ENCODE results near the gene TCEA2. TPM values are rescaled to one million over a fixed set of nuclear protein-coding genes. Genes with fewer than 3 reads are reported as not detected.

Gene TCEA2
- total RNA-seq, 1 donor from 2014 or later = 33.1 TPM

DNA sequence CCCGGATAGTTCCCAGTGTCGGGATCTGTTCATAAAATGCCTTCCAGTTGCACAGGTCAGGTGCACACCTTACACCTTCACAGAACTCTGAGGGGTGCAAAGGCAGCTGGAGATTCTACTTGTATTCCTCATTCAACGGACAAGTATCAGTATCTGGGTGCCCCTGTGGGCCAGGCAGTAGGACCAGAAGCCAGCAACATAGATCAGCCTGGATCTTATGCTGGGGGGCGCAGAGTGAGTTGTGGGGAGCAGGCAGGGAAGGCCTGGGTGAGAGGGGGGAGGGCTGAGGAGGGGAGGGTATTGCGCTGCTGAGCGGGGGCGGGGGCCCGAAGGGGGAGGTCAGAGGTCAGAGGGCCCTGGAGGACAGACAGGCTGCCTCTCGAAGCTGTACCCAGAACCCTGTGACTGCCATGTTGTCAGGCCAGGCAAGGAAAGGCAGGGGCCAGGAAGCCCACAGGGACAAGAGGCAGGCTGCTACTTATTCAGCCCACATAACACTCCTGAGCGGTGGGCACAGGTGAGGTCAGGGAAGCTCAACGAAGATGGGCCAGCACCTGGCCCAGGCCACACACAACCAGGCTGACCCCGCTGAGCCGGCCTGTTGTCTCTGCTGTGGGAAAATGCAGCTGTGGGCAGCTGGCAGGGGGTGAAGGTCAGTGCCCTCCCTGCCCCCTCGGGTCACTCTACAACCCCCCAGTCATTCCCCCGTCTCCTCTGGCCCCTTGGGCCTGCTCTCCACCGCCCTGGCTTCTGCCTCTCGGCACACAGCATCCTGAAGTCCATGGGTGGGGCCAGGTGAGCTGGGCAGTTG is 18.0 kb downstream of the TCEA2 start:
- H3K27me3 ChIP-seq = no peaks in the 10 kb centered on the region
- TF ChIP-seq POLR2A (IDR thresholded peaks at IDR 0.05) = no peak
- intact Hi-C loops (cut with DNase I) = no loop called here
- DNase-seq (ENCODE audit: extremely low spot score in 2 of 2) = no peak
- H3K4me3 ChIP-seq = peak overlapping the region; percentile 65 to 87
- peak overlapping the region; percentile 78 for H3K27ac ChIP-seq
- peaks cover 39% of the 10 kb centered on the region for H3K4me1 ChIP-seq
- no peaks in the 10 kb centered on the region for H3K36me3 ChIP-seq
- no peaks in the 10 kb centered on the region for H3K9me3 ChIP-seq

GRCh38 chr20:64081624-64081964 is 18.6 kb downstream of the TCEA2 start:
- Histone ChIP-seq H3K4me3 (no peak overlapping the region), H3K4me1 (peaks cover 39% of the 10 kb centered on the region), H3K9me3 (no peaks in the 10 kb centered on the region), H3K36me3 (no peaks in the 10 kb centered on the region), H3K27ac (no peak overlapping the region), H3K27me3 (no peaks in the 10 kb centered on the region)
- intact Hi-C loops (cut with DNase I) = no loop called here
- TF ChIP-seq POLR2A (IDR thresholded peaks at IDR 0.05) = no peak
- no peak for DNase-seq (ENCODE audit: extremely low spot score in 2 of 2)

GRCh38 chr20:64082126-64082731 is 19.2 kb downstream of the TCEA2 start:
- H3K27ac ChIP-seq = no peak overlapping the region
- TF ChIP-seq, protein P1, sequence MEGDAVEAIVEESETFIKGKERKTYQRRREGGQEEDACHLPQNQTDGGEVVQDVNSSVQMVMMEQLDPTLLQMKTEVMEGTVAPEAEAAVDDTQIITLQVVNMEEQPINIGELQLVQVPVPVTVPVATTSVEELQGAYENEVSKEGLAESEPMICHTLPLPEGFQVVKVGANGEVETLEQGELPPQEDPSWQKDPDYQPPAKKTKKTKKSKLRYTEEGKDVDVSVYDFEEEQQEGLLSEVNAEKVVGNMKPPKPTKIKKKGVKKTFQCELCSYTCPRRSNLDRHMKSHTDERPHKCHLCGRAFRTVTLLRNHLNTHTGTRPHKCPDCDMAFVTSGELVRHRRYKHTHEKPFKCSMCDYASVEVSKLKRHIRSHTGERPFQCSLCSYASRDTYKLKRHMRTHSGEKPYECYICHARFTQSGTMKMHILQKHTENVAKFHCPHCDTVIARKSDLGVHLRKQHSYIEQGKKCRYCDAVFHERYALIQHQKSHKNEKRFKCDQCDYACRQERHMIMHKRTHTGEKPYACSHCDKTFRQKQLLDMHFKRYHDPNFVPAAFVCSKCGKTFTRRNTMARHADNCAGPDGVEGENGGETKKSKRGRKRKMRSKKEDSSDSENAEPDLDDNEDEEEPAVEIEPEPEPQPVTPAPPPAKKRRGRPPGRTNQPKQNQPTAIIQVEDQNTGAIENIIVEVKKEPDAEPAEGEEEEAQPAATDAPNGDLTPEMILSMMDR (IDR thresholded peaks at IDR 0.05) = no peak
- TF ChIP-seq POLR2AphosphoS5 (IDR thresholded peaks at IDR 0.05; ENCODE audit: insufficient read depth in 1 of 2, low read depth in 1 of 2) (no peak), POLR2A (IDR thresholded peaks at IDR 0.05) (no peak)
- DNase-seq (ENCODE audit: extremely low spot score in 2 of 2) = no peak
- intact Hi-C loops (cut with DNase I) = no loop called here
- H3K4me3 ChIP-seq = no peak overlapping the region
- no peaks in the 10 kb centered on the region for H3K36me3 ChIP-seq
- peaks cover 39% of the 10 kb centered on the region for H3K4me1 ChIP-seq
- no peaks in the 10 kb centered on the region for H3K27me3 ChIP-seq
- no peaks in the 10 kb centered on the region for H3K9me3 ChIP-seq

- intact Hi-C loops (cut with DNase I) = no loop called here
- TF ChIP-seq, protein P1 (IDR thresholded peaks at IDR 0.05) = no peak
- no peak for TF ChIP-seq POLR2A (IDR thresholded peaks at IDR 0.05)
- TF ChIP-seq POLR2AphosphoS5 (IDR thresholded peaks at IDR 0.05; ENCODE audit: insufficient read depth in 1 of 2, low read depth in 1 of 2) = no peak
- H3K36me3 ChIP-seq = no peaks in the 10 kb centered on the region
- peak overlapping the region; percentile 36 to 62 for H3K4me3 ChIP-seq
- H3K27ac ChIP-seq = no peak overlapping the region
- peaks cover 32% of the 10 kb centered on the region for H3K4me1 ChIP-seq
- H3K27me3 ChIP-seq = no peaks in the 10 kb centered on the region
- DNase-seq (ENCODE audit: extremely low spot score in 2 of 2) = no peak
- no peaks in the 10 kb centered on the region for H3K9me3 ChIP-seq
Measured at GRCh38 chr20:64082820-64083377, 19.9 kb downstream of the TCEA2 start.

DNA sequence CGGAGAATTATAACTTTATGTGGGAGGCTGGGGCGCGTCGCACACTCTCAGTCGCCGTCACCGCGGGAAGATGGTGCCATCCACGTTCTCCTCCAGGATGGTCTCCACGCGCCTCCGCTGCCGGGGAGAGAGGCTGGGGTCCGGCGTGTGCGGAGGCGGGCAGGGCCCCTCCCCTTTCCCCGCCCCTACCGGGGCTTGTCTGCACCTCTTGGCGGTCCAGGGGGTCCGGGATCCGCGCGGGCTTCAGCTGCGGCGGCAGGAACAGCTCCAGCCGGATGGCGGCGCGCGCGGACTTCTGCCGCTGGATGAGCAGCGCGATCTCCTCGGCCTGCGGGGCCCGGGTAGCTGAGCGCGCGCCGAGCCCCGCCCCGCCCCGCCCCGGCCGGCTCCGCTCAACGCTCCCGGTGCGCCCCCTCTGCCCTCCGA is 20.4 kb downstream of the TCEA2 start:
- H3K4me1 ChIP-seq = peaks cover 27% of the 10 kb centered on the region
- no peak for TF ChIP-seq POLR2AphosphoS5 (IDR thresholded peaks at IDR 0.05; ENCODE audit: insufficient read depth in 1 of 2, low read depth in 1 of 2)
- TF ChIP-seq, protein P1 (IDR thresholded peaks at IDR 0.05) = peak; percentile 12 to 61 (median 51)
- H3K36me3 ChIP-seq = no peaks in the 10 kb centered on the region
- no peak overlapping the region for H3K27ac ChIP-seq
- DNase-seq (ENCODE audit: extremely low spot score in 2 of 2) = no peak
- H3K9me3 ChIP-seq = no peaks in the 10 kb centered on the region
- intact Hi-C loops (cut with DNase I) = no loop called here
- no peaks in the 10 kb centered on the region for H3K27me3 ChIP-seq
- H3K4me3 ChIP-seq = peak overlapping the region; percentile 36 to 62
